Measurements from ENCODE around the gene EXOC6.
A peak's percentile ranks its signal among the peaks of the same experiment; 100 is the strongest.

EXOC6 gene

DNA sequence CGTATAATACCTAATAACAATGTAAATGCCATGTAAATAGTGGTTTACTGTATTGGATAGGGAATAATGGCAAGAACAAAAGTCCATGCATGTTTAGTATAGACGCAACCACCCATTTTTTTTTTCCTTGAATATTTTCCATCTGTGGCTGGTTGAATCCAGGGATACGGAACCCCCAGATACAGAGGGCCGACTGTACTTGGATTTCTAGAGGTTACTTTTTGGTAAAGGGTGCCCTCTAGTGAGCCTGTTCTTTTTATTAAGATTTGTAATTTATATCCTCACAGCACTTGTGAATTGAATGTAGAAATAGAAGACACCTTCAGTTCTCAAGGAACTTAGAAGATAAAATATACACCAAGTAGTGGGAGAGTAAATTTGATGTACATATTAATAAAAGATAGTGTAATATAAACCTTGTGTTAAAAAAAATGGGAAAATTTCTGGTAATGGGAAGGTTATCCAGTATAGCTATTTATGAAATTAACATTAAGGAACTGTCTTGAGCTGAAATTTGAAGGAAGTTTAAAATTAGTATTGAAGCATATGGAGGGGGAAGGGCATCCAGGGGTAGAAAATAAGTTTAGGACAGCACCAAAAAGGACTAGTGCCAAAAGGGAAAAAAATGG, 32.0 kb downstream of the EXOC6 start:
- no CpG with 5 or more reads among the region's 4 CpGs for WGBS (ENCODE audit: extremely low coverage, insufficient coverage, insufficient read length)
- no peaks in the 10 kb centered on the region for H3K79me2 ChIP-seq (ENCODE audit: control insufficient read depth, insufficient read depth, low read length, poor library complexity)

DNA sequence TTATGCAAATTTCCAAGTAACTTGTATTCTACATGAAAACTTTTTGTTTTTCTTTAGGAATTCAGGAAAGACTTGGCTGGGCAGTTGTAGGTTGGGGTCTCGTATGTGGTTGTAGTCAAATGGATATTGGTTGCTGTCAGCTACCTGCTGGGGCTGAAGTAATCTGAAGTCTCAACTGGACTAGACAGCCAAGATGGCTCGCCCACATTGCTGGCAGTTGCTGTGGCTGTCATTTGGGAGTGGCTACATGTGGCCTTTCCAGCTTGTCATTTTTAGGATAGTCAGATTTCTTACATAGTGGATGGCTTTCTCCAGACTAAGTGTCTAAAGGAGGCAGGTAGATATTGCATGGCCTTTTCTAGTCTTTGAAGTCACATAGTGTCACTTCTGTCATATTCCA, 32.6 kb downstream of the EXOC6 start:
- peak; percentile 4 to 11 for DNase-seq
- no peaks in the 10 kb centered on the region for H3K9me3 ChIP-seq (ENCODE audit: insufficient read depth, low read depth, low read length)
- H3K79me1 ChIP-seq (ENCODE audit: low read length): no peaks in the 10 kb centered on the region
- no peak overlapping the region for H3K27ac ChIP-seq (ENCODE audit: low read depth, low read length)
- no peak overlapping the region for H2AFZ ChIP-seq (ENCODE audit: insufficient read depth, low read length, poor library complexity)
- H3K27me3 ChIP-seq (ENCODE audit: insufficient read depth, low read length): no peaks in the 10 kb centered on the region
- H3K14ac ChIP-seq (ENCODE audit: low read length): no peak overlapping the region
- no peak overlapping the region for H4K12ac ChIP-seq (ENCODE audit: low read depth, low read length)
- H3K23ac ChIP-seq (ENCODE audit: low read length): no peak overlapping the region
- no peak overlapping the region for H3K9ac ChIP-seq (ENCODE audit: low read length)
- no peak overlapping the region for H2BK5ac ChIP-seq (ENCODE audit: low read depth, low read length, poor library complexity)
- no peak overlapping the region for H4K8ac ChIP-seq (ENCODE audit: low read depth, low read length)
- H2BK12ac ChIP-seq (ENCODE audit: low read length): no peak overlapping the region
- no peak overlapping the region for H3K4me3 ChIP-seq (ENCODE audit: low read depth, low read length)
- H3K18ac ChIP-seq (ENCODE audit: low read length): no peak overlapping the region
- no peak overlapping the region for H4K91ac ChIP-seq (ENCODE audit: low read depth, low read length)
- H2BK120ac ChIP-seq (ENCODE audit: insufficient read depth, low read length, poor library complexity): no peak overlapping the region
- H3K79me2 ChIP-seq (ENCODE audit: control insufficient read depth, insufficient read depth, low read length, poor library complexity): no peaks in the 10 kb centered on the region
- WGBS (ENCODE audit: extremely low coverage, insufficient coverage, insufficient read length): no CpG with 5 or more reads among the region's 2 CpGs
- no peak overlapping the region for H3K4me2 ChIP-seq (ENCODE audit: low read length)
- no peaks in the 10 kb centered on the region for H3K4me1 ChIP-seq (ENCODE audit: control insufficient read depth in 1 of 2, insufficient read depth in 2 of 2, low read length in 2 of 2)
- H3K36me3 ChIP-seq (ENCODE audit: control insufficient read depth in 1 of 2, insufficient read depth in 2 of 2, low read length in 2 of 2): no peaks in the 10 kb centered on the region
- no peak overlapping the region for H3K4ac ChIP-seq (ENCODE audit: low read depth, low read length)
- no peak overlapping the region for H2AK5ac ChIP-seq (ENCODE audit: low read length)

More for the DNA sequence above, 32.0 kb downstream of the EXOC6 start:
- Histone ChIP-seq H4K91ac (ENCODE audit: low read depth, low read length) (no peak overlapping the region), H2BK12ac (ENCODE audit: low read length) (no peak overlapping the region), H3K4me1 (ENCODE audit: control insufficient read depth in 1 of 2, insufficient read depth in 2 of 2, low read length in 2 of 2) (no peaks in the 10 kb centered on the region), H3K23ac (ENCODE audit: low read length) (no peak overlapping the region), H3K4me3 (ENCODE audit: low read depth, low read length) (no peak overlapping the region), H2BK120ac (ENCODE audit: insufficient read depth, low read length, poor library complexity) (no peak overlapping the region), H3K9me3 (ENCODE audit: insufficient read depth, low read depth, low read length) (no peaks in the 10 kb centered on the region), H2AFZ (ENCODE audit: insufficient read depth, low read length, poor library complexity) (no peak overlapping the region), H3K4ac (ENCODE audit: low read depth, low read length) (no peak overlapping the region), H3K36me3 (ENCODE audit: control insufficient read depth in 1 of 2, insufficient read depth in 2 of 2, low read length in 2 of 2) (no peaks in the 10 kb centered on the region), H4K8ac (ENCODE audit: low read depth, low read length) (no peak overlapping the region), H3K18ac (ENCODE audit: low read length) (no peak overlapping the region), H3K79me1 (ENCODE audit: low read length) (no peaks in the 10 kb centered on the region), H3K27ac (ENCODE audit: low read depth, low read length) (no peak overlapping the region), H2AK5ac (ENCODE audit: low read length) (no peak overlapping the region), H2BK5ac (ENCODE audit: low read depth, low read length, poor library complexity) (no peak overlapping the region), H4K12ac (ENCODE audit: low read depth, low read length) (no peak overlapping the region), H3K14ac (ENCODE audit: low read length) (no peak overlapping the region), H3K9ac (ENCODE audit: low read length) (no peak overlapping the region), H3K4me2 (ENCODE audit: low read length) (no peak overlapping the region), H3K27me3 (ENCODE audit: insufficient read depth, low read length) (no peaks in the 10 kb centered on the region)
- peak in 1 of 2 donors; percentile 43 for DNase-seq

DNA sequence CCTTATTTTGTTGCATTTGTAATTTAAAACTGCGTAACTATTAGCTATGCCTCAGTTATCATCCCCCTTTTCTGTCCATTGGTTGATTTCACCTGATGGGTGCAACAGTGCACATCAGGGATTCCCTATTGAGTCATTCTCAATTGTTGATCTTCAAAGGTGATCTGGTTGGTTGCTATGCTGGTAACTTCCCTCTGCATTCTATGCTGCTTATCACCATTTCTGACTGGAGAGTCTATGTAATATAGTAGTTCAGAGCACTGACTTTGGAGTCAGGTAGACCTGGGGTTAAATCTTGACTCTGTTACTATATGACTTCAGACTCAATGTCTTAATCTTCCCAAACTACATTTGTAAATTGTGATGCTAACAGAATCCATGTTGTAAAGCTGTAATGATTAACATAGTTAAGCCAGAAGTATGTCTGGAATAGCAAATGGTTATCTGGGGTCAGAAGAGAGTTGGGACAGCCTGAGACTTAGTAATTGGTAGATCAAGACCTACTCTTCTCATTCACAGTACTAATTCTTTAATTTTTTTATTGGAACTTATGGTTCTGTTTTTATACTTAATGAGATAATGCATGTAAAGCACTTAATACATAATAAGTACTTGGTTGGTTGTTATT, 38.1 kb downstream of the EXOC6 start:
- H2AFZ ChIP-seq (ENCODE audit: insufficient read depth, low read length, poor library complexity): no peak overlapping the region
- H3K23ac ChIP-seq (ENCODE audit: low read length): no peak overlapping the region
- H3K36me3 ChIP-seq (ENCODE audit: control insufficient read depth in 1 of 2, insufficient read depth in 2 of 2, low read length in 2 of 2): no peaks in the 10 kb centered on the region
- no peak overlapping the region for H4K12ac ChIP-seq (ENCODE audit: low read depth, low read length)
- H3K14ac ChIP-seq (ENCODE audit: low read length): no peak overlapping the region
- H3K4me2 ChIP-seq (ENCODE audit: low read length): no peak overlapping the region
- peak; percentile 39 to 75 for DNase-seq
- H3K9me3 ChIP-seq (ENCODE audit: insufficient read depth, low read depth, low read length): no peaks in the 10 kb centered on the region
- no peaks in the 10 kb centered on the region for H3K4me1 ChIP-seq (ENCODE audit: control insufficient read depth in 1 of 2, insufficient read depth in 2 of 2, low read length in 2 of 2)
- H3K18ac ChIP-seq (ENCODE audit: low read length): no peak overlapping the region
- H4K8ac ChIP-seq (ENCODE audit: low read depth, low read length): no peak overlapping the region
- H3K27me3 ChIP-seq (ENCODE audit: insufficient read depth, low read length): no peaks in the 10 kb centered on the region
- H3K79me1 ChIP-seq (ENCODE audit: low read length): no peaks in the 10 kb centered on the region
- no peak overlapping the region for H4K91ac ChIP-seq (ENCODE audit: low read depth, low read length)
- no CpG with 5 or more reads among the region's 1 CpG for WGBS (ENCODE audit: extremely low coverage, insufficient coverage, insufficient read length)
- no peak overlapping the region for H2BK120ac ChIP-seq (ENCODE audit: insufficient read depth, low read length, poor library complexity)
- H3K4ac ChIP-seq (ENCODE audit: low read depth, low read length): no peak overlapping the region
- no peak overlapping the region for H3K27ac ChIP-seq (ENCODE audit: low read depth, low read length)
- no peak overlapping the region for H3K9ac ChIP-seq (ENCODE audit: low read length)
- H2BK5ac ChIP-seq (ENCODE audit: low read depth, low read length, poor library complexity): no peak overlapping the region
- H3K4me3 ChIP-seq (ENCODE audit: low read depth, low read length): no peak overlapping the region
- no peak overlapping the region for H2AK5ac ChIP-seq (ENCODE audit: low read length)
- no peak overlapping the region for H2BK12ac ChIP-seq (ENCODE audit: low read length)
- no peaks in the 10 kb centered on the region for H3K79me2 ChIP-seq (ENCODE audit: control insufficient read depth, insufficient read depth, low read length, poor library complexity)

DNA sequence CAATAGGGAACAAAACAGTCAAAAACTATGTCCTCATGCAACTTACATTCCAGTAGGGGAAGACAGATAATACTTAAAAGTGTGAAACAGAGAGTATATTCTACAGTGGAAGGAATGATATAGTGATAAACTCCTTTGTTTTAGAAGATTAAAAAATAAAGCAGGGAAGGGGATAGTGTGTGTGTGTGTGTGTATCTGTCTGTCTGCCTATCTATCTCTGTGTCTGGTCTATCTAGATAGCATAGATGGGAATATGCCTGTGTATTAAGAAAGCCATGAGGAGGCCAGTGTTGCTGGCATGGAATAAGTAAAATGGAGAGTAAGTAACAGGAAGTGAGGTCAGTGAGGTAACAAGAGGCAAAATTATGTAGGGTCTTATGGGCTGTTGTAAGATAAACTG, 42.2 kb downstream of the EXOC6 start:
- no peaks in the 10 kb centered on the region for H3K27me3 ChIP-seq (ENCODE audit: insufficient read depth, low read length)
- DNase-seq: no peak
- no peak overlapping the region for H4K8ac ChIP-seq (ENCODE audit: low read depth, low read length)
- no peaks in the 10 kb centered on the region for H3K79me2 ChIP-seq (ENCODE audit: control insufficient read depth, insufficient read depth, low read length, poor library complexity)
- H3K18ac ChIP-seq (ENCODE audit: low read length): no peak overlapping the region
- no peak overlapping the region for H3K14ac ChIP-seq (ENCODE audit: low read length)
- H3K23ac ChIP-seq (ENCODE audit: low read length): no peak overlapping the region
- no peaks in the 10 kb centered on the region for H3K9me3 ChIP-seq (ENCODE audit: insufficient read depth, low read depth, low read length)
- peaks cover 4% of the 10 kb centered on the region for H3K79me1 ChIP-seq (ENCODE audit: low read length)
- H2BK5ac ChIP-seq (ENCODE audit: low read depth, low read length, poor library complexity): no peak overlapping the region
- H2BK12ac ChIP-seq (ENCODE audit: low read length): peak overlapping the region; percentile 6
- no peak overlapping the region for H3K4ac ChIP-seq (ENCODE audit: low read depth, low read length)
- H2AFZ ChIP-seq (ENCODE audit: insufficient read depth, low read length, poor library complexity): no peak overlapping the region
- H3K36me3 ChIP-seq (ENCODE audit: control insufficient read depth in 1 of 2, insufficient read depth in 2 of 2, low read length in 2 of 2): no peaks in the 10 kb centered on the region
- no peak overlapping the region for H4K91ac ChIP-seq (ENCODE audit: low read depth, low read length)
- no peak overlapping the region for H3K9ac ChIP-seq (ENCODE audit: low read length)
- H4K12ac ChIP-seq (ENCODE audit: low read depth, low read length): no peak overlapping the region
- H3K4me1 ChIP-seq (ENCODE audit: control insufficient read depth in 1 of 2, insufficient read depth in 2 of 2, low read length in 2 of 2): peaks cover 4 to 6% of the 10 kb centered on the region in 2 experiments
- peak overlapping the region; percentile 59 for H2AK5ac ChIP-seq (ENCODE audit: low read length)
- H3K27ac ChIP-seq (ENCODE audit: low read depth, low read length): no peak overlapping the region
- no peak overlapping the region for H2BK120ac ChIP-seq (ENCODE audit: insufficient read depth, low read length, poor library complexity)
- no peak overlapping the region for H3K4me3 ChIP-seq (ENCODE audit: low read depth, low read length)
- no peak overlapping the region for H3K4me2 ChIP-seq (ENCODE audit: low read length)
